Measurements from ENCODE around the gene FAM168A.

DNA sequence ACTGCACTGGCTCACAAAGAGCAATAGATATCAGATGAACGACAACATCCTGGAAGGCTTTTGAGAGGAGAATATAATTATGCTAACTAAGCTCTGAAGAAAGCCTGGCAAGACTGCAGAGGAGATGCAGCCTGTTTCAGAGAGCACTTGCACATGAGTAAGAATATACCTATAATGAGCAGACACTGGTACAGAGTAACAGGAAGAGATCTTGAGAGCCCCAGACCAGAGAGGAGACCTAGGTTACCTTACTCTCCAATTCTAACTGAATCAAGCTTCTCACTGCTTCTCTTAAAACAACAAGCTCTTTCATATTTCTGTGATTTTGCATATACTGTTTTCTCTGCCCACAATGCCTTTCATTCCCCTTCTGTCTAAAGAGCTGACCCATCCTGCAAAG lies 66.5 kb downstream of the FAM168A start:
- TF ChIP-seq, protein P1, sequence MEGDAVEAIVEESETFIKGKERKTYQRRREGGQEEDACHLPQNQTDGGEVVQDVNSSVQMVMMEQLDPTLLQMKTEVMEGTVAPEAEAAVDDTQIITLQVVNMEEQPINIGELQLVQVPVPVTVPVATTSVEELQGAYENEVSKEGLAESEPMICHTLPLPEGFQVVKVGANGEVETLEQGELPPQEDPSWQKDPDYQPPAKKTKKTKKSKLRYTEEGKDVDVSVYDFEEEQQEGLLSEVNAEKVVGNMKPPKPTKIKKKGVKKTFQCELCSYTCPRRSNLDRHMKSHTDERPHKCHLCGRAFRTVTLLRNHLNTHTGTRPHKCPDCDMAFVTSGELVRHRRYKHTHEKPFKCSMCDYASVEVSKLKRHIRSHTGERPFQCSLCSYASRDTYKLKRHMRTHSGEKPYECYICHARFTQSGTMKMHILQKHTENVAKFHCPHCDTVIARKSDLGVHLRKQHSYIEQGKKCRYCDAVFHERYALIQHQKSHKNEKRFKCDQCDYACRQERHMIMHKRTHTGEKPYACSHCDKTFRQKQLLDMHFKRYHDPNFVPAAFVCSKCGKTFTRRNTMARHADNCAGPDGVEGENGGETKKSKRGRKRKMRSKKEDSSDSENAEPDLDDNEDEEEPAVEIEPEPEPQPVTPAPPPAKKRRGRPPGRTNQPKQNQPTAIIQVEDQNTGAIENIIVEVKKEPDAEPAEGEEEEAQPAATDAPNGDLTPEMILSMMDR (IDR thresholded peaks at IDR 0.05; ENCODE audit: poor library complexity), result no peak
- no peak for TF ChIP-seq EZH2phosphoT487 (IDR thresholded peaks at IDR 0.05; ENCODE audit: low read depth, severe bottlenecking, unreplicated experiment)
